Neutrophil (primary cell): ENCODE results near the gene TCF20.

ENCODE experiments used
- H3K27ac ChIP-seq: fragments of 200-600 bp; sonication (generic); 2 replicates; pipeline ENCODE4 v1.5.1; 2016; ENCODE audit warnings: mild to moderate bottlenecking, moderate library complexity
- H3K27me3 ChIP-seq: fragments of 200-600 bp; sonication (generic); 2 replicates; pipeline ENCODE4 v1.6.0; 2016; ENCODE audit warnings: mild to moderate bottlenecking
- H3K36me3 ChIP-seq: fragments of 200-600 bp; sonication (generic); 2 replicates; pipeline ENCODE4 v1.5.1; 2017
- H3K4me1 ChIP-seq, 2 experiments: fragments of 200-600 bp in 1 of 2; sonication (generic) in 1 of 2; 1 replicate in 1 of 2; 2 replicates in 1 of 2; pipeline versions ENCODE4 v1.5.1 to v1.6.1; 2013 to 2016; ENCODE audit warnings: low read depth in 1 of 2, low read length in 1 of 2, mild to moderate bottlenecking in 1 of 2, moderate library complexity in 1 of 2; ENCODE audit not compliant: control insufficient read depth in 1 of 2, insufficient read depth in 1 of 2
- H3K4me3 ChIP-seq, 2 experiments: fragments of 200-600 bp in 1 of 2; sonication (generic) in 1 of 2; 1 replicate in 1 of 2; 2 replicates in 1 of 2; pipeline ENCODE4 v1.5.1; 2013 to 2016; ENCODE audit warnings: low read depth in 1 of 2, low read length in 1 of 2, mild to moderate bottlenecking in 1 of 2, moderate library complexity in 1 of 2
- H3K9me3 ChIP-seq: fragments of 200-600 bp; sonication (generic); 2 replicates; pipeline ENCODE4 v1.5.1; 2016
- CTCF ChIP-seq: fragments of 200-600 bp; sonication (generic); IDR thresholded peaks from 2 replicates; pipeline ENCODE4 v1.5.1; 2016; ENCODE audit warnings: antibody characterized with exemption

The TCF20 gene

GRCh38 chr22:42292732-42293520 lies 22.5 kb upstream of the TCF20 start:
- Histone ChIP-seq H3K9me3 (no peaks in the 10 kb centered on the region), H3K4me1 (no peaks in the 10 kb centered on the region), H3K4me3 (no peak overlapping the region), H3K27me3 (peaks cover 7% of the 10 kb centered on the region), H3K36me3 (no peaks in the 10 kb centered on the region), H3K27ac (no peak overlapping the region)
- TF ChIP-seq CTCF: no peak

- TF ChIP-seq CTCF: no peak
- H3K27me3 ChIP-seq: peaks cover 14% of the 10 kb centered on the region
- no peaks in the 10 kb centered on the region for H3K9me3 ChIP-seq
- no peak overlapping the region for H3K27ac ChIP-seq
- peaks cover 2 to 5% of the 10 kb centered on the region in 2 experiments for H3K4me1 ChIP-seq
- no peak overlapping the region for H3K4me3 ChIP-seq
- no peaks in the 10 kb centered on the region for H3K36me3 ChIP-seq
Measured at GRCh38 chr22:42291287-42291686, 20.8 kb upstream of the TCF20 start.

- no peak for TF ChIP-seq CTCF
- peaks cover 7 to 12% of the 10 kb centered on the region in 2 experiments for H3K4me1 ChIP-seq
- H3K27me3 ChIP-seq: peaks cover 26% of the 10 kb centered on the region
- H3K27ac ChIP-seq: no peak overlapping the region
- no peak overlapping the region for H3K4me3 ChIP-seq
- H3K9me3 ChIP-seq: no peaks in the 10 kb centered on the region
- H3K36me3 ChIP-seq: no peaks in the 10 kb centered on the region
Measured at GRCh38 chr22:42289671-42290541, 19.5 kb upstream of the TCF20 start.

GRCh38 chr22:42288791-42289190 lies 18.3 kb upstream of the TCF20 start:
- H3K27me3 ChIP-seq: peaks cover 37% of the 10 kb centered on the region
- H3K27ac ChIP-seq: no peak overlapping the region
- no peaks in the 10 kb centered on the region for H3K9me3 ChIP-seq
- H3K36me3 ChIP-seq: no peaks in the 10 kb centered on the region
- TF ChIP-seq CTCF: no peak
- no peak overlapping the region for H3K4me3 ChIP-seq
- peaks cover 10 to 17% of the 10 kb centered on the region in 2 experiments for H3K4me1 ChIP-seq

GRCh38 chr22:42287174-42287890 lies 16.9 kb upstream of the TCF20 start:
- no peak overlapping the region for H3K4me3 ChIP-seq
- H3K9me3 ChIP-seq: no peaks in the 10 kb centered on the region
- H3K36me3 ChIP-seq: no peaks in the 10 kb centered on the region
- TF ChIP-seq CTCF: no peak
- H3K27me3 ChIP-seq: peaks cover 51% of the 10 kb centered on the region
- H3K27ac ChIP-seq: no peak overlapping the region
- H3K4me1 ChIP-seq: peaks cover 10 to 26% of the 10 kb centered on the region in 2 experiments
